GM12878 (cell line): ENCODE data around the gene RER1. TPM values are rescaled to one million over a fixed set of nuclear protein-coding genes. Genes with fewer than 3 reads are reported as not detected.
A peak's percentile ranks its signal among the peaks of the same experiment; 100 is the strongest.

ENCODE experiments used
- BHLHE40 ChIP-seq, 2 experiments: fragments of 450-650 bp in 1 of 2; IDR thresholded peaks; 2 replicates each; pipeline ENCODE4 v1.6.1; 2011 to 2017; ENCODE audit warnings: low read depth in 2 of 2, borderline replicate concordance in 1 of 2, improper control_type of control experiment in 1 of 2, low read length in 1 of 2, mild to moderate bottlenecking in 1 of 2
- CHD2 ChIP-seq: IDR thresholded peaks from 2 replicates; pipeline ENCODE4 v1.6.1; 2011; ENCODE audit warnings: low read depth, low read length, improper control_type of control experiment, borderline replicate concordance
- CREB1 ChIP-seq: IDR thresholded peaks from 2 replicates; pipeline ENCODE4 v1.6.1; 2012; ENCODE audit warnings: low read depth, mild to moderate bottlenecking, inconsistent platforms
- CREM ChIP-seq: IDR thresholded peaks from 2 replicates; pipeline ENCODE4 v1.6.1; 2014; ENCODE audit warnings: antibody characterized with exemption, low read depth
- EGR1 ChIP-seq, 2 experiments: IDR thresholded peaks; 1 replicate in 1 of 2; 2 replicates in 1 of 2; pipeline ENCODE4 v1.6.1; 2011 to 2012; ENCODE audit warnings: low read depth in 2 of 2, low read length in 2 of 2, borderline replicate concordance in 1 of 2, mild to moderate bottlenecking in 1 of 2, moderate library complexity in 1 of 2
- FOS ChIP-seq: IDR thresholded peaks from 3 replicates; pipeline ENCODE4 v1.6.1; 2011; ENCODE audit warnings: borderline replicate concordance; ENCODE audit not compliant: insufficient read length; ENCODE audit errors: extremely low read depth
- HCFC1 ChIP-seq: fragments of 150-350 bp; IDR thresholded peaks from 2 replicates; pipeline ENCODE4 v1.6.1; 2014; ENCODE audit warnings: low read length
- HDAC2 ChIP-seq: fragments of 200-600 bp; sonication (generic); IDR thresholded peaks from 2 replicates; pipeline ENCODE4 v1.6.1; 2017
- MAX ChIP-seq: IDR thresholded peaks from 2 replicates; pipeline ENCODE4 v1.6.1; 2012; ENCODE audit warnings: low read depth, low read length, improper control_type of control experiment
- MEF2B ChIP-seq: fragments of 450-650 bp; IDR thresholded peaks from 2 replicates; pipeline ENCODE4 v1.6.1; 2018; ENCODE audit warnings: mild to moderate bottlenecking, moderate library complexity; ENCODE audit not compliant: partially characterized antibody, poor library complexity, severe bottlenecking
- MYB ChIP-seq: fragments of 150-350 bp; IDR thresholded peaks from 2 replicates; pipeline ENCODE4 v1.6.1; 2014; ENCODE audit warnings: mild to moderate bottlenecking, low read depth, low read length, borderline replicate concordance
- NFYA ChIP-seq: IDR thresholded peaks from 2 replicates; pipeline ENCODE4 v1.6.1; 2011; ENCODE audit warnings: low read depth, mild to moderate bottlenecking, low read length, improper control_type of control experiment, borderline replicate concordance
- NFYB ChIP-seq: IDR thresholded peaks from 2 replicates; pipeline ENCODE4 v1.6.1; 2011; ENCODE audit warnings: low read depth, mild to moderate bottlenecking, low read length, improper control_type of control experiment, moderate library complexity; ENCODE audit not compliant: insufficient read depth
- NR2F1 ChIP-seq: fragments of 450-650 bp; conservative IDR thresholded peaks from 2 replicates; pipeline ENCODE4 v1.6.1; 2017; ENCODE audit warnings: mild to moderate bottlenecking
- POLR2A ChIP-seq: IDR thresholded peaks from 2 replicates; pipeline ENCODE4 v1.6.1; 2011; ENCODE audit warnings: low read depth, mild to moderate bottlenecking, low read length
- POLR2AphosphoS2 ChIP-seq: IDR thresholded peaks from 2 replicates; pipeline ENCODE4 v1.6.1; 2011; ENCODE audit warnings: low read depth, mild to moderate bottlenecking, low read length, improper control_type of control experiment, moderate library complexity
- POLR2AphosphoS5 ChIP-seq: IDR thresholded peaks from 2 replicates; pipeline ENCODE4 v1.6.1; 2011; ENCODE audit warnings: mild to moderate bottlenecking, low read length, inconsistent platforms
- RELA ChIP-seq: fragments of 450-650 bp; IDR thresholded peaks from 2 replicates; pipeline ENCODE4 v1.8.0; 2014; ENCODE audit warnings: borderline replicate concordance; ENCODE audit not compliant: partially characterized antibody
- RELB ChIP-seq: fragments of 450-650 bp; IDR thresholded peaks from 2 replicates; pipeline ENCODE4 v1.6.1; 2017; ENCODE audit warnings: low read depth, mild to moderate bottlenecking, moderate library complexity
- RFX5 ChIP-seq: IDR thresholded peaks from 2 replicates; pipeline ENCODE4 v1.6.1; 2011; ENCODE audit warnings: low read depth, low read length, improper control_type of control experiment
- RUNX3 ChIP-seq: IDR thresholded peaks from 2 replicates; pipeline ENCODE4 v1.6.1; 2012; ENCODE audit warnings: low read length, inconsistent platforms
- SIX5 ChIP-seq: IDR thresholded peaks from 2 replicates; pipeline ENCODE4 v1.6.1; 2011; ENCODE audit warnings: mild to moderate bottlenecking, low read depth, low read length, moderate library complexity; ENCODE audit not compliant: severe bottlenecking
- SP1 ChIP-seq: IDR thresholded peaks from one replicate; pipeline ENCODE4 v1.6.1; 2011; ENCODE audit warnings: low read depth, low read length
- SREBF1 ChIP-seq: IDR thresholded peaks from 2 replicates; pipeline ENCODE4 v1.6.1; 2012; ENCODE audit warnings: mild to moderate bottlenecking, low read length
- STAT3 ChIP-seq: IDR thresholded peaks from 2 replicates; pipeline ENCODE4 v1.6.1; 2011; ENCODE audit warnings: low read depth, low read length, improper control_type of control experiment
- TAF1 ChIP-seq: IDR thresholded peaks from 2 replicates; pipeline ENCODE4 v1.6.1; 2011; ENCODE audit warnings: mild to moderate bottlenecking, low read depth, low read length, borderline replicate concordance
- TCF3 ChIP-seq: IDR thresholded peaks from 2 replicates; pipeline ENCODE4 v1.6.1; 2012; ENCODE audit warnings: low read depth, mild to moderate bottlenecking, low read length, borderline replicate concordance; ENCODE audit not compliant: insufficient read depth
- YY1 ChIP-seq: IDR thresholded peaks from 2 replicates; pipeline ENCODE4 v1.6.1; 2011; ENCODE audit warnings: low read depth, mild to moderate bottlenecking, low read length
- polyA plus RNA-seq, 11 experiments: library from polyadenylated mRNA; depleted of rRNA in 4 of 11; unstranded in 6 of 11; stranded (reverse) in 5 of 11; fragments of >200 nt; fragmentation: Nextera tagmentation in 4 of 11; fragmentation: Illumina TruSeq in 1 of 11; extraction: Ambion mirVana in 4 of 11; extraction: Trizol in 1 of 11; gene quantifications; 1 replicate in 1 of 11; 2 replicates in 10 of 11; pipeline versions ENCODE4 v1.2.1 to v1.2.3, GENCODE V29; 2011 to 2016; ENCODE audit warnings: inconsistent platforms in 2 of 11, missing spikeins in 2 of 11, low read depth in 1 of 11
- total RNA-seq, 4 experiments: library from RNA; depleted of rRNA in 3 of 4; stranded (reverse); fragments of >200 nt in 3 of 4; fragmentation: Illumina TruSeq in 1 of 4; extraction: Trizol in 1 of 4; gene quantifications; 2 replicates each; pipeline versions ENCODE4 v1.2.1 to v1.2.3, GENCODE V29; 2013 to 2021
- TF ChIP-seq, protein P1 (sequence below): IDR thresholded peaks from 2 replicates; pipeline ENCODE4 v1.6.1; 2012; ENCODE audit warnings: low read depth, low read length, improper control_type of control experiment

The RER1 gene
- total and polyA plus RNA-seq, 10 of the 15 experiments (the other 5 are each of a cell fraction or from before 2014, with no cell fraction given), result 29.2 to 274 (median 136) TPM

GRCh38 chr1:2391041-2391930, at the start of gene RER1, which contains the start of gene MORN1 (continued):
- 0 out of 2 replicates have a peak, but pooled peaks have one; percentile 65 for TF ChIP-seq TCF3
- peak; percentile 76 for TF ChIP-seq RELB
- 0 out of 2 replicates have a peak, but pooled peaks have one; percentile 35 for TF ChIP-seq NR2F1
- peak; percentile 96 for TF ChIP-seq POLR2A
- peak; percentile 67; the same call in 1 of the 2 replicates for TF ChIP-seq TAF1
- peak; percentile 87; the same call in 1 of the 2 replicates for TF ChIP-seq POLR2AphosphoS5
- no peak for TF ChIP-seq RELA
- peak in 1 of 2 experiments; percentile 87; a peak in 2 of 4 replicates for TF ChIP-seq BHLHE40 (IDR thresholded peaks at IDR 0.05; ENCODE audit: borderline replicate concordance in 1 of 2, low read depth in 2 of 2, low read length in 1 of 2)
- peak; percentile 48; the same call in 1 of the 2 replicates for TF ChIP-seq RFX5
- peak; percentile 96 for TF ChIP-seq YY1
- TF ChIP-seq HCFC1, result peak; percentile 77
- TF ChIP-seq HDAC2, result no peak
- TF ChIP-seq NFYB, result peak; percentile 57; the same call in 1 of the 2 replicates
- peak; percentile 87; the same call in 1 of the 2 replicates for TF ChIP-seq MYB
- TF ChIP-seq SREBF1, result no peak; the same call in 1 of the 2 replicates
- TF ChIP-seq RUNX3, result peak; percentile 29; the same call in 1 of the 2 replicates
- TF ChIP-seq SP1, result peak; percentile 93
- TF ChIP-seq EGR1 (IDR thresholded peaks at IDR 0.05; ENCODE audit: borderline replicate concordance in 1 of 2, low read depth in 2 of 2, low read length in 2 of 2), result peak in 1 of 2 experiments; percentile 77; a peak in 2 of 3 replicates
- TF ChIP-seq CREB1, result peak; percentile 89
- no peak for TF ChIP-seq NFYA
- TF ChIP-seq MAX, result peak; percentile 15; the same call in 1 of the 2 replicates
- TF ChIP-seq CREM, result peak; percentile 86; the same call in 1 of the 2 replicates
- TF ChIP-seq, protein P1, sequence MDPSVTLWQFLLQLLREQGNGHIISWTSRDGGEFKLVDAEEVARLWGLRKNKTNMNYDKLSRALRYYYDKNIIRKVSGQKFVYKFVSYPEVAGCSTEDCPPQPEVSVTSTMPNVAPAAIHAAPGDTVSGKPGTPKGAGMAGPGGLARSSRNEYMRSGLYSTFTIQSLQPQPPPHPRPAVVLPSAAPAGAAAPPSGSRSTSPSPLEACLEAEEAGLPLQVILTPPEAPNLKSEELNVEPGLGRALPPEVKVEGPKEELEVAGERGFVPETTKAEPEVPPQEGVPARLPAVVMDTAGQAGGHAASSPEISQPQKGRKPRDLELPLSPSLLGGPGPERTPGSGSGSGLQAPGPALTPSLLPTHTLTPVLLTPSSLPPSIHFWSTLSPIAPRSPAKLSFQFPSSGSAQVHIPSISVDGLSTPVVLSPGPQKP, result peak; percentile 92
- TF ChIP-seq MEF2B, result peak; percentile 19
- TF ChIP-seq POLR2AphosphoS2, result peak; percentile 49; the same call in 1 of the 2 replicates
- TF ChIP-seq STAT3, result no peak
- TF ChIP-seq FOS, result no peak
- peak; percentile 40 for TF ChIP-seq SIX5
- peak; percentile 79; the same call in 1 of the 2 replicates for TF ChIP-seq CHD2
